PC-9 (cell line): ENCODE measurements around the gene S100A8. TPM values are rescaled to one million over a fixed set of nuclear protein-coding genes. Genes with fewer than 3 reads are reported as not detected.

ENCODE experiments used
- BruUV-seq: library from RNA; stranded (reverse); fragments of 400-500 nt; replicated peaks from 2 replicates; lab custom pipeline; 2021; lab: Mats Ljungman, UMichigan
- CTCF ChIA-PET: fragments of 300-600 bp; sonication (Branson Sonifier 250); formaldehyde crosslinking; loops from one replicate; lab custom pipeline; 2022; ENCODE audit warnings: antibody characterized with exemption; lab: Charles Lee
- POLR2A ChIA-PET: fragments of 300-600 bp; sonication (Branson Sonifier 250); formaldehyde crosslinking; loops from one replicate; lab custom pipeline; 2022; ENCODE audit warnings: antibody characterized with exemption; ENCODE audit not compliant: unreplicated experiment; lab: Charles Lee
- DNase-seq, 2 experiments: peaks; one replicate each; pipeline versions ENCODE4 v3.0.0 to v3.0.0-alpha.2; 2015 to 2022; ENCODE audit warnings: mixed read lengths in 1 of 2
- H2AFZ ChIP-seq: fragments of 200-600 bp; sonication (generic); 2 replicates; pipeline ENCODE4 v1.8.1; 2017; ENCODE audit warnings: antibody characterized with exemption
- H3F3A ChIP-seq: fragments of 200-600 bp; sonication (generic); 2 replicates; pipeline ENCODE4 v1.8.1; 2017; ENCODE audit warnings: antibody characterized with exemption, mild to moderate bottlenecking, low read depth; ENCODE audit not compliant: insufficient read depth
- H3K27ac ChIP-seq: fragments of 200-600 bp; sonication (generic); 2 replicates; pipeline ENCODE4 v1.6.1; 2016; ENCODE audit warnings: mixed run types
- H3K27me3 ChIP-seq: fragments of 200-600 bp; sonication (generic); 2 replicates; pipeline ENCODE4 v1.6.1; 2016; ENCODE audit warnings: low read depth, mixed run types; ENCODE audit not compliant: insufficient read depth
- H3K36me3 ChIP-seq: fragments of 200-600 bp; sonication (generic); 2 replicates; pipeline ENCODE4 v1.6.1; 2016; ENCODE audit warnings: low read depth, mixed run types
- H3K4me1 ChIP-seq: fragments of 200-600 bp; sonication (generic); replicated peaks from 2 replicates; pipeline ENCODE4 v1.6.1; 2016; ENCODE audit warnings: mixed run types; ENCODE audit not compliant: insufficient read depth
- H3K4me2 ChIP-seq: fragments of 200-600 bp; sonication (generic); 2 replicates; pipeline ENCODE4 v1.6.1; 2017; ENCODE audit warnings: mixed run types
- H3K4me3 ChIP-seq: fragments of 200-600 bp; sonication (generic); 2 replicates; pipeline ENCODE4 v1.6.1; 2016; ENCODE audit warnings: mixed run types
- H3K79me2 ChIP-seq: fragments of 200-600 bp; sonication (generic); 2 replicates; pipeline ENCODE4 v1.6.1; 2017; ENCODE audit warnings: low read depth, mixed run types
- H3K9me2 ChIP-seq: fragments of 200-600 bp; sonication (generic); 2 replicates; pipeline ENCODE4 v1.8.1; 2017; ENCODE audit warnings: mild to moderate bottlenecking; ENCODE audit not compliant: insufficient read depth
- H3K9me3 ChIP-seq: fragments of 200-600 bp; sonication (generic); 2 replicates; pipeline ENCODE4 v1.8.1; 2016; ENCODE audit warnings: low read depth; ENCODE audit not compliant: insufficient read depth
- H4K20me1 ChIP-seq: fragments of 200-600 bp; sonication (generic); 2 replicates; pipeline ENCODE4 v1.8.1; 2017; ENCODE audit not compliant: insufficient read depth
- CTCF ChIP-seq: fragments of 200-600 bp; sonication (generic); conservative IDR thresholded peaks from 2 replicates; pipeline ENCODE4 v1.6.1; 2017; ENCODE audit warnings: mixed run types, antibody characterized with exemption, mild to moderate bottlenecking, moderate library complexity
- EZH2 ChIP-seq: fragments of 200-600 bp; sonication (generic); IDR thresholded peaks from 2 replicates; pipeline ENCODE4 v1.8.0; 2017; ENCODE audit warnings: antibody characterized with exemption, low read depth
- intact Hi-C: fragments of 100-400 bp; cut with micrococcal nuclease; formaldehyde crosslinking; loops from one replicate; pipeline ENCODE4 v1.10.0; 2022; ENCODE audit not compliant: unreplicated experiment
- total RNA-seq: library from RNA; stranded (reverse); gene quantifications from 2 replicates; pipeline ENCODE4 v1.2.3, GENCODE V29; 2021

S100A8 gene
- total RNA-seq, 1 experiment from 2014 or later: not detected

GRCh38 chr1:153341431-153341934 is 49.4 kb downstream of the S100A8 start:
- no peak for TF ChIP-seq EZH2
- no peak for TF ChIP-seq CTCF
- Histone ChIP-seq H3K27ac (no peak overlapping the region), H3K4me2 (no peak overlapping the region), H3K79me2 (no peaks in the 10 kb centered on the region), H3K9me3 (no peaks in the 10 kb centered on the region), H3K9me2 (no peaks in the 10 kb centered on the region), H3K4me3 (no peak overlapping the region), H3K4me1 (no peaks in the 10 kb centered on the region), H3K36me3 (no peaks in the 10 kb centered on the region), H2AFZ (no peak overlapping the region), H3K27me3 (peaks cover 71% of the 10 kb centered on the region), H4K20me1 (no peaks in the 10 kb centered on the region), H3F3A (no peaks in the 10 kb centered on the region)
- no TSS peak for BruUV-seq
- ChIA-PET POLR2A (no interaction called here), CTCF (no interaction called here)
- intact Hi-C loops: no loop called here
- no peak for DNase-seq

GRCh38 chr1:153340356-153340755 is 50.5 kb downstream of the S100A8 start:
- H3K27me3 ChIP-seq: peaks cover 72% of the 10 kb centered on the region
- H2AFZ ChIP-seq: no peak overlapping the region
- ChIA-PET POLR2A (no interaction called here), CTCF (no interaction called here)
- no peaks in the 10 kb centered on the region for H3K9me2 ChIP-seq
- H3K4me3 ChIP-seq: no peak overlapping the region
- no peak overlapping the region for H3K4me2 ChIP-seq
- H3F3A ChIP-seq: no peaks in the 10 kb centered on the region
- DNase-seq: no peak
- H3K27ac ChIP-seq: no peak overlapping the region
- no TSS peak for BruUV-seq
- no peaks in the 10 kb centered on the region for H3K9me3 ChIP-seq
- H3K4me1 ChIP-seq: no peaks in the 10 kb centered on the region
- intact Hi-C loops: no loop called here
- no peaks in the 10 kb centered on the region for H3K79me2 ChIP-seq
- H4K20me1 ChIP-seq: no peaks in the 10 kb centered on the region
- TF ChIP-seq EZH2: no peak
- TF ChIP-seq CTCF: no peak
- H3K36me3 ChIP-seq: no peaks in the 10 kb centered on the region

Other genes starting within 250 kb of the S100A8 start
- gene SPRR2G, start 240.2 kb downstream of the S100A8 start, total RNA-seq: not detected in 2 replicates
- gene LELP1, start 187.6 kb downstream of the S100A8 start, total RNA-seq: not detected in 2 replicates
- gene PRR9, start 173.5 kb downstream of the S100A8 start, total RNA-seq: not detected in 2 replicates
- not detected in 2 replicates for gene LORICRIN, start 131.4 kb downstream of the S100A8 start, total RNA-seq
- gene PGLYRP3, start 78.1 kb downstream of the S100A8 start, total RNA-seq: not detected in 2 replicates
- not detected in 2 replicates for gene PGLYRP4, start 42.2 kb downstream of the S100A8 start, total RNA-seq
- 2.1 and 4.3 TPM in 2 replicates for gene S100A9, start 33.2 kb downstream of the S100A8 start, total RNA-seq
- gene S100A12, start 15.5 kb downstream of the S100A8 start, total RNA-seq: not detected in 2 replicates
- gene S100A7A, start 25.4 kb upstream of the S100A8 start, total RNA-seq: not detected in 2 replicates
- not detected in 2 replicates for gene S100A7, start 69.6 kb upstream of the S100A8 start, total RNA-seq
- gene S100A6, start 144.9 kb upstream of the S100A8 start, total RNA-seq: 873 and 994 TPM in 2 replicates
- gene S100A5, start 149.9 kb upstream of the S100A8 start, total RNA-seq: 7.2 and 11.1 TPM in 2 replicates
- 303 and 346 TPM in 2 replicates for gene S100A4, start 154.7 kb upstream of the S100A8 start, total RNA-seq
- gene S100A3, start 158.2 kb upstream of the S100A8 start, total RNA-seq: 1.5 and 2.4 TPM in 2 replicates
- gene S100A2, start 174.8 kb upstream of the S100A8 start, total RNA-seq: 145 and 147 TPM in 2 replicates
- gene S100A16, start 222.1 kb upstream of the S100A8 start, total RNA-seq: 226 and 276 TPM in 2 replicates
- 411 and 486 TPM in 2 replicates for gene S100A14, start 225.3 kb upstream of the S100A8 start, total RNA-seq
- 120 and 144 TPM in 2 replicates for gene S100A13, start 236.4 kb upstream of the S100A8 start, total RNA-seq
- gene S100A1, start 237.4 kb upstream of the S100A8 start, total RNA-seq: 0.46 and 1.0 TPM in 2 replicates
- gene CHTOP, start 243.0 kb upstream of the S100A8 start, total RNA-seq: 75.1 and 83.9 TPM in 2 replicates